ENCODE data around the gene CISH.

CISH gene

DNA sequence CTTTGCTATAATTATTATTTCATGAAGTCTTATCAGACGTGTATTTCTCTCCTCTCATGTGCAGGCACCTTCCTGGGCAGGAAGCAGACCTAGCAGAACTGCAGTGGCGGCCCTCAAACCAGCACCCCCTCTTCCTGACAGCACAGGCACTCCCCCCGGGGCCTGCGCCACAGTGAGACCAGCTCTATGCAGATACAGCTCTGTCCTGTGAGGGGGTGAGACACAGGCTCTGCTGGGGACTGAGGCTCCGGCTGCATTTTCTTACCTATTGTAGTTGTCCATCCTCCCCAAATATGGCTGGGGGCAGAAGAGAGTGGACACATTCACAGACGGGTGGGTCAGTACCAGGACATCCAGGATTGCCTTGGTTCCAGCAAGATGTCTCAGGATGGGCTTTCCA, 5.0 kb downstream of the CISH start:
- ATAC-seq = no peak
- TF ChIP-seq PPARA (CRISPR knock-in tag; IDR thresholded peaks at IDR 0.05; ENCODE audit: borderline replicate concordance) = no peak
- no peak for TF ChIP-seq ESRRG (CRISPR knock-in tag; IDR thresholded peaks at IDR 0.05)
- TF ChIP-seq GLIS3 (CRISPR knock-in tag; IDR thresholded peaks at IDR 0.05) = no peak
- TF ChIP-seq ZFP30 (CRISPR knock-in tag; IDR thresholded peaks at IDR 0.05) = no peak
- no peak for TF ChIP-seq OSR1 (CRISPR knock-in tag; IDR thresholded peaks at IDR 0.05)
- TF ChIP-seq, protein P1, sequence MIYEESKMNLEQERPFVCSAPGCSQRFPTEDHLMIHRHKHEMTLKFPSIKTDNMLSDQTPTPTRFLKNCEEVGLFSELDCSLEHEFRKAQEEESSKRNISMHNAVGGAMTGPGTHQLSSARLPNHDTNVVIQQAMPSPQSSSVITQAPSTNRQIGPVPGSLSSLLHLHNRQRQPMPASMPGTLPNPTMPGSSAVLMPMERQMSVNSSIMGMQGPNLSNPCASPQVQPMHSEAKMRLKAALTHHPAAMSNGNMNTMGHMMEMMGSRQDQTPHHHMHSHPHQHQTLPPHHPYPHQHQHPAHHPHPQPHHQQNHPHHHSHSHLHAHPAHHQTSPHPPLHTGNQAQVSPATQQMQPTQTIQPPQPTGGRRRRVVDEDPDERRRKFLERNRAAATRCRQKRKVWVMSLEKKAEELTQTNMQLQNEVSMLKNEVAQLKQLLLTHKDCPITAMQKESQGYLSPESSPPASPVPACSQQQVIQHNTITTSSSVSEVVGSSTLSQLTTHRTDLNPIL (CRISPR knock-in tag; IDR thresholded peaks at IDR 0.05; ENCODE audit: low read depth) = no peak
- no peak for TF ChIP-seq TCF4 (CRISPR knock-in tag; IDR thresholded peaks at IDR 0.05; ENCODE audit: borderline replicate concordance)

DNA sequence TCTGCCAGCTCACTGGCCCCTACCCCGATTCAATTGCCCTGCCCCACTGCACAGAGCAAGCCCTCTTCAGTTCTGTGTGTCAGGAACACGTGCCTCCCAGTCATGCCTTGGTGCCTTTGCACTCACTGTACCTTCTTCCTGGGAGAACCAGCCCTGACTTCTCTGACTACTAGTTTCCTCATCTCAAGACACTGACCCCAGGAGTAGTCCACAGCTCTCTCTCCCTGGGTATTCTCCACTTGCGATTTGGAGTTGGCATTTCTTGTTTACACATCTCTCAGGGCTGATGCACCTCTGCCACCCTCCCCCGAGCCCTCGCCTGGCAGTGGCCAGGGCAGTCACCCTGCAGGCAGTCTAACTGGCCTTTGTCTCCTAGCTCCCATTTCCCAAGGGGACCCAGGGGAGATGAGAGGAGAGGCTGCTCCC, 5.7 kb downstream of the CISH start:
- TF ChIP-seq PATZ1 (CRISPR knock-in tag; IDR thresholded peaks at IDR 0.05; ENCODE audit: borderline replicate concordance) = no peak
- TF ChIP-seq SNAI2 (CRISPR knock-in tag; IDR thresholded peaks at IDR 0.05) = no peak
- no peak for ATAC-seq

GRCh38 chr3:50604628-50605588, 6.7 kb downstream of the CISH start:
- ATAC-seq = no peak
- TF ChIP-seq ZNF8 (CRISPR knock-in tag; IDR thresholded peaks at IDR 0.05) (no peak), ZNF565 (CRISPR knock-in tag; conservative IDR thresholded peaks at IDR 0.05; ENCODE audit: low read depth) (no peak), BACH2 (CRISPR knock-in tag; IDR thresholded peaks at IDR 0.05; ENCODE audit: borderline replicate concordance) (no peak), ISL1 (CRISPR knock-in tag; IDR thresholded peaks at IDR 0.05) (no peak), SNAI2 (CRISPR knock-in tag; IDR thresholded peaks at IDR 0.05) (no peak), PATZ1 (CRISPR knock-in tag; IDR thresholded peaks at IDR 0.05; ENCODE audit: borderline replicate concordance) (no peak), TSHZ2 (CRISPR knock-in tag; IDR thresholded peaks at IDR 0.05) (no peak), ESRRG (CRISPR knock-in tag; IDR thresholded peaks at IDR 0.05) (no peak), PPARA (CRISPR knock-in tag; IDR thresholded peaks at IDR 0.05; ENCODE audit: borderline replicate concordance) (no peak), TCF4 (CRISPR knock-in tag; IDR thresholded peaks at IDR 0.05; ENCODE audit: borderline replicate concordance) (no peak), ARNTL (CRISPR knock-in tag; IDR thresholded peaks at IDR 0.05; ENCODE audit: borderline replicate concordance, low read depth) (no peak), ZNF70 (CRISPR knock-in tag; IDR thresholded peaks at IDR 0.05) (no peak), OSR1 (CRISPR knock-in tag; IDR thresholded peaks at IDR 0.05) (no peak), CSDC2 (CRISPR knock-in tag; IDR thresholded peaks at IDR 0.05) (no peak), ZC3H10 (CRISPR knock-in tag; IDR thresholded peaks at IDR 0.05) (no peak)
- TF ChIP-seq, protein P2, sequence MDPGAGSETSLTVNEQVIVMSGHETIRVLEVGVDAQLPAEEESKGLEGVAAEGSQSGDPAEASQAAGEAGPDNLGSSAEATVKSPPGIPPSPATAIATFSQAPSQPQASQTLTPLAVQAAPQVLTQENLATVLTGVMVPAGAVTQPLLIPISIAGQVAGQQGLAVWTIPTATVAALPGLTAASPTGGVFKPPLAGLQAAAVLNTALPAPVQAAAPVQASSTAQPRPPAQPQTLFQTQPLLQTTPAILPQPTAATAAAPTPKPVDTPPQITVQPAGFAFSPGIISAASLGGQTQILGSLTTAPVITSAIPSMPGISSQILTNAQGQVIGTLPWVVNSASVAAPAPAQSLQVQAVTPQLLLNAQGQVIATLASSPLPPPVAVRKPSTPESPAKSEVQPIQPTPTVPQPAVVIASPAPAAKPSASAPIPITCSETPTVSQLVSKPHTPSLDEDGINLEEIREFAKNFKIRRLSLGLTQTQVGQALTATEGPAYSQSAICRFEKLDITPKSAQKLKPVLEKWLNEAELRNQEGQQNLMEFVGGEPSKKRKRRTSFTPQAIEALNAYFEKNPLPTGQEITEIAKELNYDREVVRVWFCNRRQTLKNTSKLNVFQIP (CRISPR knock-in tag; IDR thresholded peaks at IDR 0.05; ENCODE audit: borderline replicate concordance, low read depth) = no peak
- TF ChIP-seq, protein P1 (CRISPR knock-in tag; IDR thresholded peaks at IDR 0.05; ENCODE audit: low read depth) = no peak
